AG09309 (cell line): ENCODE results near the gene MIER1.
A peak's percentile ranks its signal among the peaks of the same experiment; 100 is the strongest.

Source experiments
- DNase-seq: peaks from one replicate; pipeline ENCODE4 v3.0.0-alpha.2; 2010; ENCODE audit warnings: low read depth
- H3K4me3 ChIP-seq: 2 replicates; pipeline ENCODE4 v1.5.1; 2011; ENCODE audit warnings: mild to moderate bottlenecking, low read depth, low read length, moderate library complexity; ENCODE audit not compliant: control insufficient read depth
- CTCF ChIP-seq: IDR thresholded peaks from 2 replicates; pipeline ENCODE4 v1.5.1; 2011; ENCODE audit warnings: mild to moderate bottlenecking, low read depth, low read length, inconsistent platforms; ENCODE audit not compliant: insufficient read depth, control insufficient read depth; ENCODE audit errors: missing control alignments

The MIER1 gene

GRCh38 chr1:66993076-66993475 lies 68.3 kb downstream of the MIER1 start:
- DNase-seq = no peak
- H3K4me3 ChIP-seq = no peak overlapping the region
- no peak for TF ChIP-seq CTCF

- DNase-seq = peak; percentile 39
- no peak overlapping the region for H3K4me3 ChIP-seq
Measured at GRCh38 chr1:66996018-66996682, 71.4 kb downstream of the MIER1 start.

GRCh38 chr1:66998972-66999371 lies 74.2 kb downstream of the MIER1 start:
- TF ChIP-seq CTCF = no peak
- no peak overlapping the region for H3K4me3 ChIP-seq
- DNase-seq = no peak

More at GRCh38 chr1:66996018-66996682, 71.4 kb downstream of the MIER1 start:
- TF ChIP-seq CTCF = peak; percentile 93

GRCh38 chr1:66999640-67000400 lies 75.0 kb downstream of the MIER1 start:
- TF ChIP-seq CTCF = no peak
- no peak overlapping the region for H3K4me3 ChIP-seq
- DNase-seq = no peak

- no peak overlapping the region for H3K4me3 ChIP-seq
- TF ChIP-seq CTCF = no peak
- DNase-seq = no peak
Measured at GRCh38 chr1:67001682-67002425, 77.1 kb downstream of the MIER1 start.

- no peak for TF ChIP-seq CTCF
- DNase-seq = no peak
- no peak overlapping the region for H3K4me3 ChIP-seq
Measured at GRCh38 chr1:67004176-67004575, 79.4 kb downstream of the MIER1 start.
